WI38 (cell line): Measurements from ENCODE around the gene GRM5.

Experiments
- H3K4me3 ChIP-seq: 2 replicates; pipeline ENCODE4 v1.5.1; 2011; ENCODE audit warnings: low read depth, mild to moderate bottlenecking, control low read depth, low read length
- TF ChIP-seq, protein P1 (sequence below): IDR thresholded peaks from 2 replicates; pipeline ENCODE4 v1.5.1; 2012; ENCODE audit warnings: low read depth, mild to moderate bottlenecking, control low read depth, low read length

GRM5 gene

DNA sequence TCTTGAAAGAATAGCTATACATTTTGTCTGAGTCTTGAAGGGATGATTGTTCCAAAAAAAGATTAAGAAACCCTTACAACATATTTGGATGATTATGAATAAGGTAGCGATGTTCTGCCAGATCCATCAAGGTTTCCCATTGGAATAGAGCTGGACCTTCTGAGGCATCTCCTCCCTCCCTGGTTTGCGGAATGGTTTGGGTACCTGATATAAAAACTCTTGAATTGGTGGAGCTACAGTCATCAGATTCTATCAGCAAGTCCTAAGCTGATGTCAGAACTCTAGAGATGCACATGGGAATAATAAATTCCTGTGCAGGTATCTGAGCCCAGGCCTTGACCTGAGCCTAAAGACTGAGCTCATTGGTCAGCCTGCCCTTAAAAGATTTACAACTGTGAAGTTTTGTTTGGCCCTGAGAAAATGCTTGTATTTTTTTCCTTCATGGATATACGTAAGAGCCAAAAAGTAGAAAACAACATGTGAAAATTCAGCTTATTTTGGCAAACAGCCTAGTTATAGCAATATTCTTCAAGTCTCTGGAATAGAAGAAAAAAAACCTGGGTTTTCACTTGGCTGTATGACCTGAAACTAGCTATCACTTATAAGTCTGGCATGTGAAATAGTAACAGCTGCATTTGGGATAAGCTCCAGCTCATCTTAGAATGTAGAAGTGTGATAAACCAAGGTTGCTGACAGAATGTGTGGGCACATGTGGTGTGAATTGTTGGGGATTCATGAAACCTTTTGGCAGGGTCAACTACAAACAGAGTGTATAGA is 462.5 kb downstream of the GRM5 start:
- H3K4me3 ChIP-seq, result no peak overlapping the region
- TF ChIP-seq, protein P1, sequence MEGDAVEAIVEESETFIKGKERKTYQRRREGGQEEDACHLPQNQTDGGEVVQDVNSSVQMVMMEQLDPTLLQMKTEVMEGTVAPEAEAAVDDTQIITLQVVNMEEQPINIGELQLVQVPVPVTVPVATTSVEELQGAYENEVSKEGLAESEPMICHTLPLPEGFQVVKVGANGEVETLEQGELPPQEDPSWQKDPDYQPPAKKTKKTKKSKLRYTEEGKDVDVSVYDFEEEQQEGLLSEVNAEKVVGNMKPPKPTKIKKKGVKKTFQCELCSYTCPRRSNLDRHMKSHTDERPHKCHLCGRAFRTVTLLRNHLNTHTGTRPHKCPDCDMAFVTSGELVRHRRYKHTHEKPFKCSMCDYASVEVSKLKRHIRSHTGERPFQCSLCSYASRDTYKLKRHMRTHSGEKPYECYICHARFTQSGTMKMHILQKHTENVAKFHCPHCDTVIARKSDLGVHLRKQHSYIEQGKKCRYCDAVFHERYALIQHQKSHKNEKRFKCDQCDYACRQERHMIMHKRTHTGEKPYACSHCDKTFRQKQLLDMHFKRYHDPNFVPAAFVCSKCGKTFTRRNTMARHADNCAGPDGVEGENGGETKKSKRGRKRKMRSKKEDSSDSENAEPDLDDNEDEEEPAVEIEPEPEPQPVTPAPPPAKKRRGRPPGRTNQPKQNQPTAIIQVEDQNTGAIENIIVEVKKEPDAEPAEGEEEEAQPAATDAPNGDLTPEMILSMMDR, result no peak

DNA sequence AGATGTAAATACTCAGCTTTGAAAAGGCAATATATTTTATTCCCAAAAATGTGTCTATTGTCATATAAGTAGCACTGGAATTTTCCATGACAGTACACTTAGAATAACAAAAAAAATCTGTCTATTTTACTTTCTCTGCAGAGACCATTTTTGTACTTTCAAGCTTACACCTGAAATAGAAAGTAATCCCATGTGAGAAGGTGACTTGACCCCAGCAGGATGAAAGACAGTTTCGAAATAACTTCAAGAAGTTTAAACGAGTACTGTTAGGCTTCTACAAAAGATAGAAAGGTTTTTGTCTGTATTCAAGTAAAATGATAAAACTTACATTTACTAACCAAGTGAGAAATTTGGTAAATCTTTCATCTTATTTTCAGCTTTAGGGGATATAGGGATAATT is 468.4 kb downstream of the GRM5 start:
- no peak overlapping the region for H3K4me3 ChIP-seq
- TF ChIP-seq, protein P1, result no peak

- H3K4me3 ChIP-seq, result no peak overlapping the region
- TF ChIP-seq, protein P1, result no peak
These were observed 469.0 kb downstream of the GRM5 start for GRCh38 chr11:88596786-88597185.

DNA sequence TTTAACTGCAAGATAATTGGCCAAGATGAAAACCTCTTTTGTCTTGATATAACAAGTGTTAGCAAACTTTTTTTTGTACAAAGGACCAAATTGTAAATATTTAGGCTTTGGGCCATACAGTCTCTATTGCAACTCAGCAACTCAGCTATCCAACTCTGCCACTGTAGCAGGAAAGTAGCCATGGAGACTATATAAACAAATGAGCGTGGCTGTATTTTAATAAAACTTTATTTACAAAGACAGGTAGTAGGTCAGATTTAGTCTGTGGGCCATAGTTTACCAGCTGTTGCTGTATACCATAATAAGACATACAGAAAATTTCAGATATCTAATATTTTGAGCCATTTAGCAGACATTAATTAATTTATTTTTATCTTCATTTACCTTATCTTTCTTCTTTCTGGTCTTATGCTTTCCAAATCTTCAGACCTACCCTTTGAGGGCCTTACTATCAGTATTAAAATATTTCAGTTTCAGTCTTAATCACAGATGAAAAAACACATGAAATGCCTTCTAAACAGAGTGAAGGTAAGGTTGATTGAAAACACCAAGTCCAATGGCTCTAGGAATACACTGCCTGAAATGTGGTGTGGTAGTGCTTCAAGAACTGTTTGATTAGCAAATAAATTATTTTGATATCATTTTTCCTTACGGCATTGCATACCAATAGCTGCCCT is 471.4 kb downstream of the GRM5 start:
- TF ChIP-seq, protein P1, result no peak
- no peak overlapping the region for H3K4me3 ChIP-seq

- TF ChIP-seq, protein P1, result no peak
- H3K4me3 ChIP-seq, result no peak overlapping the region
These were observed 475.4 kb downstream of the GRM5 start for GRCh38 chr11:88590361-88590760.

DNA sequence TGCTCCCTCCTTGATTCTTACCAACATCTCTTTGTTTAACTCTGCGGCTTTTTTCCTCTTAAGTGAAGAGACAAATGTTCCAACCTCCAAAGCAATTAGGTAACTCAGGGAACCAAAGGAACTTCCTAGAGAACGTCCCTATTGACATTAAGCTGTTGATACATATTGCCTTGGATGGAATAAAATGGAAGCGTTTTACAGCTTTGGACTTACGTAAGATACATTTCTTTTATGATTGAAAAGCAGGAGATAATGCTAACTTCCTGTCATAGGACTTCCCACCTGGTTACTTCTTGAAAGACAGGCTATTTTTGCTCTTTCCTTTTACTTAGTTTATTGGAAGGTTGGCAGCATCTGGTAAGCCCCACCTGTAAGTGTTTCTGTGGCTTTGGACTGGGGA is 482.5 kb downstream of the GRM5 start:
- H3K4me3 ChIP-seq, result no peak overlapping the region
- TF ChIP-seq, protein P1, result no peak

DNA sequence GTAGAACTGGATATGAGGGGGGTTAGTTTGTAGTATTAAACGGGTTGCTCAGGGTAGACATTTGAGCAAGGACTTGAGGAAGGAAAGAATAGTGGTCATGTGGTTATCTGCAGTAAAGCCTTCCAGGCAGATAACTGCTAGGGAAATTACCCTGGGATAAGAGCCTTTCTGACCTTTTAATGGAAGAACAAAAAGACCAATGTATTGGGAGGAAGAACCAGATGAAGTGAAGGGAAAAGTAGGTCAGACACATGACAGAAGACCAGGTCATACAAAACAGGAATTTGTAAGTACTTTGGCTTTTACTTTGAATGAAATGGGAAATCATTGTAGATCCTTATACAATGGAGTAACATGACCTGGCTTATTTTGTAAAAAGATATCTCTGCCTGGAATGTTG is 486.3 kb downstream of the GRM5 start:
- TF ChIP-seq, protein P1, result no peak
- H3K4me3 ChIP-seq, result no peak overlapping the region
